Stimulated activated CD4-positive, alpha-beta T cell treated with anti-CD3 and anti-CD28 coated beads, Interleukin-1b, Interleukin-23, amount 100 ng/mL, for 24 hours (primary cell): Measurements from ENCODE around the gene ATP8B4.

ENCODE experiments used
- DNase-seq, 4 experiments: peaks; one replicate each; pipeline ENCODE4 v3.0.0-alpha.2; 2020; ENCODE audit warnings: low read depth in 4 of 4, low spot score in 1 of 4

Gene ATP8B4

GRCh38 chr15:49865925-49866757 is 252.9 kb downstream of the ATP8B4 start:
- no peak for DNase-seq

DNA sequence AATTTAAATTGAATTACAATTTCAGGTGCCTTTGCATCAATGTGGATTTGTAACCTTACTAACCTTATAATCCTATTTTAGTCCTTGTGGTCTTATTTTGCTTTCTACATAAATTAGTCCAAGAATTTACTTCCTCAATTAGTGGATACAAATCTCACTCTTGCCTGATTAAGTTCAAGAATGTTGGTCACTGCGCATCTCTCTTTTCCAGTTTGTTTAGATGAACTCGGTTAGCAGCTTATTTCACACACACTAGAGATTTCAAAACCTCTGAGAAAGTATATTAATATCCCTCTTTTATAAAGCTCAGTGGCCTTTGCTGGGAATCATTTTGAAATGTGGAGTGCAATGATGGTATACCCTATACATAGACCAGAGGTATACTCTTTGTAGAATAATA is 254.8 kb downstream of the ATP8B4 start:
- DNase-seq, result no peak

DNA sequence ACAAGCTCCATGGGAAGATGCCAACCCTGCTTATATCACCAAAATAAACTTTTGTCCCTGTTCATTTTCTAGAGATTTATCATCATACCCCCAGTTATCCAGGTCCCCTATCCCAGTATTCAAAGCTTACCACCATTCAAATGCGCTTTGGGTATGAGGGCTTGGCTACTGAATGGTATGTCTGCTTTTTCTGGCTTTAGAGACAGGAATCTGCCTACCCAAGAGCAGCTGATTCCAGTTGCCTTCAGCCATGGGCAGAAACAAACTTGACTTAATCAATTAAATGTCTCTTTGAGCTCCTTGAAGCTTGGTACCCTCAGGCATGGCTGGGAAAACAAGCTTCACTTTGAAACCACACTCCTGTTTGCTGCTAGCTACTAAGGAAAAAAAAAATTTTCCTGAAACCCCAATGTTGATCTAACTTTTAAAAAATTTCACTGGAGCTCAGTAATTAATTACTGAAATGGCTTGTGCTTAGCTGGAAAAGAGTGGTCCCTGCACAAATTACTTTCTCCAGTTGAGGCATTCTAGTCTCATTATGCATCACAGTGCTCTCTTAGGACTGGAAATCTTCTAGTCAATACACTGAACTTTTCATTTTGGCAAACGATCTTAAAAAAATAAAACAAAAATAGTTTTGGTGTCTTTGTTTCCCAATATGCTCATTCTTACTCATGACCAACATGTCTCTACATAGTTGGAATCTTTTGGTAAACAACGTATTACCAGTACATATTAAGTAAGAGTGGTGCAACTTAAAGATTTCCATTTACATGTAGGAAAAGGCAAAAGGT is 255.4 kb downstream of the ATP8B4 start:
- DNase-seq, result no peak

- DNase-seq, result no peak
Measured at GRCh38 chr15:49860101-49860500, 258.9 kb downstream of the ATP8B4 start.

- DNase-seq, result no peak
Measured at GRCh38 chr15:49857496-49858475, 261.2 kb downstream of the ATP8B4 start.

- no peak for DNase-seq
Measured at GRCh38 chr15:49855917-49856637, 263.0 kb downstream of the ATP8B4 start.

- no peak for DNase-seq
Measured at GRCh38 chr15:49852756-49853155, 266.3 kb downstream of the ATP8B4 start.

DNA sequence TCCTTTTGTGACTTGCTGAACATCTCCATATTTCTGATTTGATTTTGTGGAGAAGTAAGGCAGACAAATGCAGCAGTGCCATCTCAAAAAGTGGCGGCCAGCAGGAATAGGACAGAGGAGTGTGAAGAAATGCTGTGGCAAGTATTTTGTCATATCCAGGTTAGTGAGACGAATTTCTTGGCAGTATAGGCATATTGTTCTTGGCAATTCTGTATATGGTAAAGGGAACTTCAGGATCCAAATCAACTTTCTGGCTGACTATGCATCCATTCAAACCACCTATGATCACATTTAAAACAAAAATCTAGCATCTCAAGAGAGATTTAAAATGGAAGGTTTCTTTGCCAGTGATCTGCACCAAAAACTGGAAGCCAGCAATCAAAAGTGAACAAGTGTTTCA is 270.2 kb downstream of the ATP8B4 start:
- DNase-seq, result no peak

GRCh38 chr15:49848282-49848724 is 270.7 kb downstream of the ATP8B4 start:
- DNase-seq, result no peak

- DNase-seq, result no peak
Measured at GRCh38 chr15:49847423-49848281, 271.4 kb downstream of the ATP8B4 start.

DNA sequence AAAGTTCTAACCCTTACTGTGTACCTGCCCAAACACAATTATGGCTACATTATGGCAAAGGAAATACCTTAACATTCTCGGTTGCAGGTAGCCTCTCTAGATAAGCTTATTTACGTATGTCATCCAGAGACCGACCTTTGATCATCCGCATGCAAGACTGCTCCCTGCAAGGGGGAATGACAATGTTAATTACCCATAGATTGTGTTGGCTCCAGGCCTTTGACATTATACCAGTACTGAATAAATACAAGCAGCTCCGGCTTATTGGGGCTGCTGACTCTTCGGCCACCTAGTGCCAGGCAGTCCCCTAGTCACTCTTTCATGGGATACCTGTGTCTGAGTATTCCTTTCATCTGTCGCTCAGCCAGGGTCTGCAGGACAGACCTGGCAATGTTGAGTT is 274.6 kb downstream of the ATP8B4 start:
- no peak for DNase-seq

DNA sequence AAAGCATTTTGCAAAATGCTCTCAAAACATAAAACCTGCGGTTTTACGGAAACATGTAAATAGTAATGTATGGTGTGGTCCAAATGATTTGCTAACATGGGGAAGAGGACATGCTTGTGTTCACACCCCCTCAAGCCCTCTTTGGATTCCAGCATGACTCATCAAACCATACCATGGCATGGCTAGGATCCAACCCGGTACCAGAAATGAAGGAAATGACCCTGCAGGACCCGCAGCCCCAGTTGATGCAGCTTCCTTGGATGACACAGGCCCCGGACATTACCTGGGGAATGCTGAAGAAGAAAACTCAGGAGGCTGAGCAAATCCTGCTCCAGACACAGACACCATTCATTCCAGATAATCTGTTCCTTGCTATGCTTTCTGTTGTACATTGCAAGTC is 275.3 kb downstream of the ATP8B4 start:
- DNase-seq, result no peak

DNA sequence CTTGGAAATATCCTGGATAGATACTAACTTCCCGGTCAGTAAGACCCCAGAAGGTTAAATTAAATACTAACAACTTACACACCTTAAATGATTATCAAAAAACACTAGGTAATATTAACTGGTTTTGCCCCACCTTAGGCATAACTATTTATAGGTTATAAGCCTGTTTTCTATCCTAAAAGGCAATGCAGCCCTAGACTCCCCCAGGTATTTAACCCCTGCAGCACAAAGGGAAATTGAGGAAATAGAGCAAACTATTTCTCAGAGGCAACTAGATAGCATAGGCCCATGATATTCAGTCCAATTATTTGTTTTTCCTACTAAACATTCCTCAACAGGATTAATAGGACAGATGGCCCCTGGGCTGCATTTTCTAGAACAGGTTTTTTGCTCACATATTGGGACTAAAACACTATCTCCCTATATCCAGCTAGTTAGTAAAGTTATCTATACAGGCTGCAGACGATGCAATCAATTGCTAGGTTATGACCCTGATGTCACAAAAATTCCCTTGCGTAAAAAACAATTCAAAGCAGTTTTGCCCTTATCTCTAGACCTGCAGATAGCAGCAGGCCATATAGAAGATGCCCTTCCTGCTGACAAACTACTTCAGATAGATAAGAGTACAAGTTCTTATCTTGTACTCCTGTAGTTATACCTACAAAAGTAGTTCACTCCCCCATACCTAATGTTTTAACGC is 276.9 kb downstream of the ATP8B4 start:
- no peak for DNase-seq

DNA sequence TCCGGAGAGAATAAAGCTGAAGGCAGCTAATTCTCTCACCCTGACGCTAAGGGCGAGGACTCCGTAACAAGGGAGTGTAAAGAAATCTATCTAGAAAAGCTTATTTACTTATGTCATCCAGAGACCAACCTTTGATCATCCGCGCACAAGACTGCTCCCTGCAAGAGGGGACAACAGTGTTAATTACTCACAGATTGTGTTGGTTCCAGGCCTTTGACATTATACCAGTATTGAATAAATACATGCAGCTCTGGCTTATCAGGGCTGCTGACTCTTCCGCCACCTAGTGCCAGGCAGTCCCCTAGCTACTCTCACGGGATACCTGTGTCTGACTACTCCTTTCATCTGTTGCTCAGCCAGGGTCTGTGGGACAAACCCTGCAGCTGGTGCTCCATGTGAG is 286.5 kb downstream of the ATP8B4 start:
- no peak for DNase-seq

DNA sequence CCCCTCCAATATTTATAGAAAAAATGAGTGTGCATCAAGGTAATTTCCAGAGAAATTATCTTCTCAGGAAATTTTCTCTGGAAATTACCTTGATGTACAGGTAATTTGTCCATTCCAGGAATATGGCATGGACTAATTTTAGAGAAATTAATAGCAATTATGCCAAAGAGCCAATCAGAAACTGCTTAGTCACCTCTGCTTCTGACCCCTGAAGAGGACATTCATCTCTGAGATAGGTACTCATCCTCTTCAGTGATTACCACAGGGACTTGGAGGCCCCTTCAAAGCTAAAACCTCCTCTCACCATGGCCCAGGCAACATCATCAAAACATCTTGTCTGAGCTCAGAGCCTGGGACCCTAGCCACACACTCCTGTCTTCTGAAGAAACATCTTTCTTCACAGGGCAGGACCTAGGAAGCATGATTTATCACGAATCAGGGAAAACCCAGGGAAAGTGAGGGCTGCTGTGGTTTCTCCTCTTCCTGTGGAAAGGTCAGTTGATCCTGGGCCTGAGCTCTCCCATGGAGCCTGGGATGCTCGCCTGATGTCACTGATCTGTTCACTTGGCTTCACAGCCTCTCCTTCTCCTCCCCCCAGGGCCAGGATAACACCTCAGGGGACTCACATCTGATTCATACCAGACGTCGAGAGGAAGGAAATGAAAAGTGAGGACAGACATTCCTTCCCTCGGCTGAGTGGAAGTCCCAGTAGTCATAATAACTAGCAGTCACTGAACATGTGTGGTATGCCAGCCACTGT is 287.6 kb downstream of the ATP8B4 start:
- no peak for DNase-seq

GRCh38 chr15:49830391-49830790 is 288.6 kb downstream of the ATP8B4 start:
- DNase-seq, result no peak

- no peak for DNase-seq
Measured at GRCh38 chr15:49827311-49827710, 291.7 kb downstream of the ATP8B4 start.

- no peak for DNase-seq
Measured at GRCh38 chr15:49826640-49827234, 292.3 kb downstream of the ATP8B4 start.
